WTC11 (cell line): Measurements from ENCODE around the gene EIF2AK2.

Experiments used
- ATF3 ChIP-seq: sonication (generic); formaldehyde crosslinking; conservative IDR thresholded peaks from 2 replicates; pipeline ENCODE4 v1.8.1; 2022; ENCODE audit warnings: mild to moderate bottlenecking, missing genetic modification reagents
- CTCF ChIP-seq: fragments of 200-600 bp; IDR thresholded peaks from 2 replicates; pipeline ENCODE4 v1.8.0; 2022; ENCODE audit warnings: antibody characterized with exemption
- FOXK1 ChIP-seq: sonication (generic); formaldehyde crosslinking; IDR thresholded peaks from 2 replicates; pipeline ENCODE4 v1.8.0; 2022; ENCODE audit warnings: mild to moderate bottlenecking, moderate library complexity, missing genetic modification reagents
- FOXP4 ChIP-seq: sonication (generic); formaldehyde crosslinking; IDR thresholded peaks from 2 replicates; pipeline ENCODE4 v1.8.0; 2022; ENCODE audit warnings: mild to moderate bottlenecking, missing genetic modification reagents
- HMGXB4 ChIP-seq: sonication (generic); formaldehyde crosslinking; IDR thresholded peaks from 2 replicates; pipeline ENCODE4 v1.8.1; 2023; ENCODE audit warnings: mild to moderate bottlenecking, moderate library complexity, missing genetic modification reagents
- MAX ChIP-seq: sonication (generic); formaldehyde crosslinking; IDR thresholded peaks from 2 replicates; pipeline ENCODE4 v1.8.0; 2022; ENCODE audit warnings: mild to moderate bottlenecking, missing genetic modification reagents
- SP1 ChIP-seq: sonication (generic); formaldehyde crosslinking; conservative IDR thresholded peaks from 2 replicates; pipeline ENCODE4 v1.8.1; 2022; ENCODE audit warnings: missing genetic modification reagents
- ZBTB43 ChIP-seq: sonication (generic); formaldehyde crosslinking; IDR thresholded peaks from 2 replicates; pipeline ENCODE4 v1.8.1; 2023; ENCODE audit warnings: mild to moderate bottlenecking, missing genetic modification reagents

- TF ChIP-seq CTCF: no peak
- TF ChIP-seq FOXK1 (CRISPR knock-in tag): no peak
- TF ChIP-seq SP1 (CRISPR knock-in tag): no peak
- no peak for TF ChIP-seq MAX (CRISPR knock-in tag)
- no peak for TF ChIP-seq ATF3 (CRISPR knock-in tag)
- no peak for TF ChIP-seq FOXP4
- TF ChIP-seq ZBTB43 (CRISPR knock-in tag): no peak
- no peak for TF ChIP-seq HMGXB4 (CRISPR knock-in tag)
Measured at GRCh38 chr2:37143974-37144373, 12.8 kb downstream of the EIF2AK2 start.
